Measurements from ENCODE around the gene SESTD1. TPM values are rescaled to one million over a fixed set of nuclear protein-coding genes. Genes with fewer than 3 reads are reported as not detected.
A peak's percentile ranks its signal among the peaks of the same experiment; 100 is the strongest.

The SESTD1 gene
- total RNA-seq: 82.2 TPM

- peak; percentile 17 for DNase-seq
Measured at GRCh38 chr2:179264368-179265081, at the start of gene SESTD1. TSS of gene SESTD1 (minus strand) at chr2:179264832. CDS start at chr2:179191841, 72,991 bp downstream.

- no peak for DNase-seq
Measured at GRCh38 chr2:179313057-179313456, 48.4 kb upstream of the SESTD1 start.

GRCh38 chr2:179311101-179311500, 46.5 kb upstream of the SESTD1 start:
- DNase-seq: no peak

- no peak for DNase-seq
Measured at GRCh38 chr2:179307616-179308371, 43.2 kb upstream of the SESTD1 start.

GRCh38 chr2:179305125-179305524, 40.5 kb upstream of the SESTD1 start:
- no peak for DNase-seq

GRCh38 chr2:179304424-179304823, 39.8 kb upstream of the SESTD1 start:
- no peak for DNase-seq

- DNase-seq: no peak
Measured at GRCh38 chr2:179302764-179303571, 38.3 kb upstream of the SESTD1 start.

- DNase-seq: no peak
Measured at GRCh38 chr2:179302149-179302548, 37.5 kb upstream of the SESTD1 start.

GRCh38 chr2:179298666-179299065, 34.0 kb upstream of the SESTD1 start:
- DNase-seq: no peak

GRCh38 chr2:179297927-179298326, 33.3 kb upstream of the SESTD1 start:
- no peak for DNase-seq

- no peak for DNase-seq
Measured at GRCh38 chr2:179290329-179290728, 25.7 kb upstream of the SESTD1 start.

- DNase-seq: no peak
Measured at GRCh38 chr2:179285060-179285459, 20.4 kb upstream of the SESTD1 start.

GRCh38 chr2:179277429-179278196, 13.0 kb upstream of the SESTD1 start:
- DNase-seq: no peak

GRCh38 chr2:179275253-179276012, 10.8 kb upstream of the SESTD1 start:
- DNase-seq: no peak

- no peak for DNase-seq
Measured at GRCh38 chr2:179274749-179275148, 10.1 kb upstream of the SESTD1 start.

- DNase-seq: no peak
Measured at GRCh38 chr2:179273461-179273962, 8.9 kb upstream of the SESTD1 start.

GRCh38 chr2:179272406-179273192, 8.0 kb upstream of the SESTD1 start:
- no peak for DNase-seq

GRCh38 chr2:179270689-179271088, 6.1 kb upstream of the SESTD1 start:
- no peak for DNase-seq

- no peak for DNase-seq
Measured at GRCh38 chr2:179268277-179268925, 3.8 kb upstream of the SESTD1 start.

- DNase-seq: no peak
Measured at GRCh38 chr2:179266271-179266670, 1.6 kb upstream of the SESTD1 start.
